GM19455 (cell line): ENCODE data around the gene TXNRD1.
A peak's percentile ranks its signal among the peaks of the same experiment; 100 is the strongest.

Source experiments
- ATAC-seq: cut with Tn5 transposase; IDR thresholded peaks from one replicate; pipeline ENCODE4 v1.9.1; 2021; ENCODE audit not compliant: unreplicated experiment

The TXNRD1 gene

GRCh38 chr12:104347374-104348075, 131.9 kb downstream of the TXNRD1 start:
- ATAC-seq = no peak

GRCh38 chr12:104348283-104348993, 132.9 kb downstream of the TXNRD1 start:
- ATAC-seq = no peak

- ATAC-seq = no peak
These were observed 133.5 kb downstream of the TXNRD1 start for GRCh38 chr12:104348994-104349494.

- no peak for ATAC-seq
These were observed 134.9 kb downstream of the TXNRD1 start for GRCh38 chr12:104350211-104351056.

- ATAC-seq = no peak
These were observed 135.7 kb downstream of the TXNRD1 start for GRCh38 chr12:104351057-104351983.

- ATAC-seq = no peak
These were observed 136.6 kb downstream of the TXNRD1 start for GRCh38 chr12:104352106-104352713.

GRCh38 chr12:104353012-104353981, 137.7 kb downstream of the TXNRD1 start:
- ATAC-seq = no peak

- ATAC-seq = no peak
These were observed 138.7 kb downstream of the TXNRD1 start for GRCh38 chr12:104354167-104354867.

- no peak for ATAC-seq
These were observed 139.4 kb downstream of the TXNRD1 start for GRCh38 chr12:104354868-104355570.

GRCh38 chr12:104355630-104356029, 140.1 kb downstream of the TXNRD1 start:
- ATAC-seq = no peak

GRCh38 chr12:104356231-104357115, 140.9 kb downstream of the TXNRD1 start:
- no peak for ATAC-seq

- no peak for ATAC-seq
These were observed 141.9 kb downstream of the TXNRD1 start for GRCh38 chr12:104357421-104357952.

GRCh38 chr12:104358353-104359003, 142.9 kb downstream of the TXNRD1 start:
- ATAC-seq = peak; percentile 75

- ATAC-seq = no peak
These were observed 143.6 kb downstream of the TXNRD1 start for GRCh38 chr12:104359216-104359615.

- no peak for ATAC-seq
These were observed 144.6 kb downstream of the TXNRD1 start for GRCh38 chr12:104360157-104360556.
